GM12878 (cell line): Measurements from ENCODE around the gene TNFAIP8L1. TPM values are rescaled to one million over a fixed set of nuclear protein-coding genes. Genes with fewer than 3 reads are reported as not detected.

ENCODE experiments used
- ATAC-seq: fragments of 200-7000 bp; cut with Tn5 transposase; 3 replicates; pipeline ENCODE4 v1.9.1; 2020; ENCODE audit warnings: mild to moderate bottlenecking, moderate library complexity
- BruUV-seq: library from RNA; stranded (reverse); fragments of 400-500 nt; replicated peaks from 2 replicates; lab custom pipeline; 2021; lab: Mats Ljungman, UMichigan
- CTCF ChIA-PET: fragments of 300-600 bp; sonication (Branson Sonifier 250); formaldehyde crosslinking; extraction: SDS; loops from one replicate; lab custom pipeline; 2021; ENCODE audit warnings: inconsistent platforms; lab: Yijun Ruan, JAX
- POLR2A ChIA-PET: fragments of 350-600 bp; formaldehyde crosslinking; extraction: SDS; loops from one replicate; lab custom pipeline; 2021; ENCODE audit warnings: inconsistent platforms; lab: Charles Lee
- RAD21 ChIA-PET: fragments of 300-600 bp; sonication (Branson Sonifier 250); formaldehyde crosslinking; loops from one replicate; lab custom pipeline; 2023; ENCODE audit warnings: antibody characterized with exemption; ENCODE audit not compliant: unreplicated experiment; lab: Charles Lee
- SMC1A ChIA-PET: fragments of 300-600 bp; sonication (Branson Sonifier 250); formaldehyde crosslinking; loops from one replicate; lab custom pipeline; 2023; ENCODE audit not compliant: unreplicated experiment, uncharacterized antibody; lab: Charles Lee
- DNase-seq: peaks from one replicate; pipeline ENCODE4 v3.0.0-alpha.2; 2011; ENCODE audit warnings: low read depth, low spot score
- FAIRE-seq: peaks from 3 replicates; lab custom pipeline; 2011; peaks lifted over from hg19 to GRCh38; lab: Jason Lieb, UNC
- H2AFZ ChIP-seq: 2 replicates; pipeline ENCODE4 v1.6.0; 2011; ENCODE audit warnings: low read depth, low read length, control low read depth; ENCODE audit not compliant: control insufficient read depth
- H3K27ac ChIP-seq: 2 replicates; pipeline ENCODE4 v1.5.1; 2011; ENCODE audit warnings: control low read depth; ENCODE audit not compliant: control insufficient read depth, insufficient read depth
- H3K27me3 ChIP-seq, 2 experiments: replicated peaks in 1 of 2; 2 replicates each; pipeline versions ENCODE4 v1.6.0 to v1.6.1; 2011; ENCODE audit warnings: low read length in 1 of 2; ENCODE audit not compliant: control insufficient read depth in 2 of 2, insufficient read depth in 2 of 2
- H3K36me3 ChIP-seq, 2 experiments: 2 replicates each; pipeline ENCODE4 v1.5.1; 2011; ENCODE audit warnings: low read length in 1 of 2; ENCODE audit not compliant: control insufficient read depth in 2 of 2, insufficient read depth in 2 of 2
- H3K4me1 ChIP-seq: 2 replicates; pipeline ENCODE4 v1.6.1; 2011; ENCODE audit warnings: mild to moderate bottlenecking, low read length, moderate library complexity, mixed read lengths; ENCODE audit not compliant: control insufficient read depth, insufficient read depth
- H3K4me2 ChIP-seq: 2 replicates; pipeline ENCODE4 v1.6.0; 2011; ENCODE audit warnings: control low read depth; ENCODE audit not compliant: control insufficient read depth, insufficient read depth
- H3K4me3 ChIP-seq: fragments of 200-600 bp; sonication (generic); 2 replicates; pipeline ENCODE4 v1.5.1; 2016
- H3K79me2 ChIP-seq: 2 replicates; pipeline ENCODE4 v1.6.0; 2011; ENCODE audit warnings: low read length; ENCODE audit not compliant: control insufficient read depth, insufficient read depth
- H3K9ac ChIP-seq: 2 replicates; pipeline ENCODE4 v1.8.0; 2011; ENCODE audit warnings: low read length, control low read depth, mixed read lengths; ENCODE audit not compliant: control insufficient read depth, insufficient read depth
- H3K9me3 ChIP-seq: replicated peaks from 3 replicates; pipeline ENCODE4 v1.5.1; 2011; ENCODE audit warnings: mild to moderate bottlenecking, low read length; ENCODE audit not compliant: control insufficient read depth, insufficient read depth
- H4K20me1 ChIP-seq: 2 replicates; pipeline ENCODE4 v1.6.0; 2011; ENCODE audit not compliant: control insufficient read depth, insufficient read depth
- CBX5 ChIP-seq: sonication (generic); IDR thresholded peaks from 2 replicates; pipeline ENCODE4 v1.6.1; 2016; ENCODE audit warnings: low read depth, moderate library complexity, mild to moderate bottlenecking, inconsistent platforms
- CHD2 ChIP-seq: IDR thresholded peaks from 2 replicates; pipeline ENCODE4 v1.6.1; 2011; ENCODE audit warnings: low read depth, low read length, improper control_type of control experiment, borderline replicate concordance
- CTCF ChIP-seq, 3 experiments: IDR thresholded peaks in 2 of 3; conservative IDR thresholded peaks in 1 of 3; 2 replicates each; pipeline ENCODE4 v1.5.1; 2011; ENCODE audit warnings: low read depth in 3 of 3, low read length in 3 of 3, mild to moderate bottlenecking in 3 of 3, control low read depth in 2 of 3, moderate library complexity in 2 of 3, inconsistent platforms in 1 of 3, mixed read lengths in 1 of 3; ENCODE audit not compliant: control insufficient read depth in 2 of 3, insufficient read depth in 1 of 3; ENCODE audit errors: extremely low read depth in 1 of 3
- CUX1 ChIP-seq: IDR thresholded peaks from 2 replicates; pipeline ENCODE4 v1.6.1; 2012; ENCODE audit warnings: improper control_type of control experiment, low read depth, low read length; ENCODE audit not compliant: insufficient replicate concordance
- FOXM1 ChIP-seq: IDR thresholded peaks from 2 replicates; pipeline ENCODE4 v1.6.1; 2012; ENCODE audit warnings: low read depth, mild to moderate bottlenecking, inconsistent platforms, low read length, moderate library complexity
- PBX3 ChIP-seq: IDR thresholded peaks from 2 replicates; pipeline ENCODE4 v1.6.1; 2011; ENCODE audit warnings: mild to moderate bottlenecking, low read depth, low read length, moderate library complexity; ENCODE audit not compliant: insufficient replicate concordance
- RUNX3 ChIP-seq: IDR thresholded peaks from 2 replicates; pipeline ENCODE4 v1.6.1; 2012; ENCODE audit warnings: low read length, inconsistent platforms
- SIX5 ChIP-seq: IDR thresholded peaks from 2 replicates; pipeline ENCODE4 v1.6.1; 2011; ENCODE audit warnings: mild to moderate bottlenecking, low read depth, low read length, moderate library complexity; ENCODE audit not compliant: severe bottlenecking
- ZBTB33 ChIP-seq: fragments of 450-650 bp; IDR thresholded peaks from 2 replicates; pipeline ENCODE4 v1.6.1; 2017; ENCODE audit warnings: mild to moderate bottlenecking
- WGBS: methylation state at CpG from one replicate; pipeline ENCODE4 v1.1.6; 2016; ENCODE audit warnings: low lambda C conversion rate; ENCODE audit not compliant: insufficient replicate concordance, insufficient coverage; ENCODE audit errors: missing lambda C conversion rate; 5-methylcytosine and 5-hydroxymethylcytosine counted together
- in situ Hi-C: fragments of 300-500 bp; cut with MboI; formaldehyde crosslinking; loops from 9 replicates; pipeline ENCODE4 v1.14.3; 2018; ENCODE audit warnings: mixed read lengths
- intact Hi-C: fragments of 100-400 bp; cut with micrococcal nuclease; formaldehyde crosslinking; loops from one replicate; pipeline ENCODE4 v1.14.2; 2022; ENCODE audit not compliant: unreplicated experiment
- polyA plus RNA-seq, 11 experiments: library from polyadenylated mRNA; depleted of rRNA in 4 of 11; unstranded in 6 of 11; stranded (reverse) in 5 of 11; fragments of >200 nt; fragmentation: Nextera tagmentation in 4 of 11; fragmentation: Illumina TruSeq in 1 of 11; extraction: Ambion mirVana in 4 of 11; extraction: Trizol in 1 of 11; gene quantifications; 1 replicate in 1 of 11; 2 replicates in 10 of 11; pipeline versions ENCODE4 v1.2.1 to v1.2.3, GENCODE V29; 2011 to 2016; ENCODE audit warnings: inconsistent platforms in 2 of 11, missing spikeins in 2 of 11, low read depth in 1 of 11
- total RNA-seq, 4 experiments: library from RNA; depleted of rRNA in 3 of 4; stranded (reverse); fragments of >200 nt in 3 of 4; fragmentation: Illumina TruSeq in 1 of 4; extraction: Trizol in 1 of 4; gene quantifications; 2 replicates each; pipeline versions ENCODE4 v1.2.1 to v1.2.3, GENCODE V29; 2013 to 2021

The TNFAIP8L1 gene
- total and polyA plus RNA-seq, 10 of the 15 experiments (the other 5 are each of a cell fraction or from before 2014, with no cell fraction given) = 0.93 to 12.7 (median 8.6) TPM

GRCh38 chr19:4589579-4590410, 49.5 kb upstream of the TNFAIP8L1 start:
- Histone ChIP-seq H3K9me3 (no peaks in the 10 kb centered on the region), H3K4me3 (no peak overlapping the region), H3K4me1 (no peaks in the 10 kb centered on the region), H3K27me3 (peaks cover 2 to 4% of the 10 kb centered on the region in 2 experiments; a peak in 3 of 4 replicates), H2AFZ (no peak overlapping the region), H3K27ac (no peak overlapping the region), H3K79me2 (no peaks in the 10 kb centered on the region), H4K20me1 (no peaks in the 10 kb centered on the region), H3K4me2 (no peak overlapping the region), H3K36me3 (no peaks in the 10 kb centered on the region), H3K9ac (no peak overlapping the region)
- intact Hi-C loops = loop anchor here (1.0 kb wide), 1 partner anchor 47 kb away; no protein-coding TSS in a partner anchor
- in situ Hi-C loops = no loop called here
- CTCF ChIA-PET = interaction anchor here (1.4 to 2.1 kb wide), 5 partner anchors 13 to 201 kb away, joined by 5 to 18 read pairs (median 9); partner anchors contain the start of gene FEM1A
- ATAC-seq (peak; percentile 93), DNase-seq (no peak), FAIRE-seq (peak; percentile 65)
- SMC1A ChIA-PET = interaction anchor here (0.9 to 1.5 kb wide), 5 partner anchors 11 to 49 kb away, joined by 3 to 6 read pairs (median 3); no protein-coding TSS in a partner anchor
- WGBS = 19% methylated on average over 11 of the region's 11 CpGs
- BruUV-seq = no TSS peak
- RAD21 ChIA-PET = interaction anchor here (0.7 to 1.8 kb wide), 3 partner anchors 36 to 46 kb away, joined by 3 to 9 read pairs (median 3); no protein-coding TSS in a partner anchor
- POLR2A ChIA-PET = interaction anchor here (0.5 kb wide), 1 partner anchor 1901 kb away, joined by 3 read pairs; no protein-coding TSS in a partner anchor
- no peak for TF ChIP-seq ZBTB33
- TF ChIP-seq SIX5 = no peak
- no peak for TF ChIP-seq PBX3
- peak; percentile 38 to 73 (median 60) for TF ChIP-seq CTCF (IDR thresholded peaks at IDR 0.05 in 2 of 3, conservative IDR thresholded peaks at IDR 0.05 in 1 of 3; ENCODE audit: control insufficient read depth in 2 of 3, extremely low read depth in 1 of 3, insufficient read depth in 1 of 3, low read depth in 3 of 3, low read length in 3 of 3)
- no peak for TF ChIP-seq CHD2
- TF ChIP-seq FOXM1 = no peak
- TF ChIP-seq CBX5 = no peak
- TF ChIP-seq CUX1 = no peak
- TF ChIP-seq RUNX3 = no peak
